ENCODE data around the gene AHI1.
"Not testable (repeated sequence)": the region's sequence is repeated elsewhere in the genome, so short reads cannot be mapped to it uniquely, and the experiment has no call there.

Gene AHI1

DNA sequence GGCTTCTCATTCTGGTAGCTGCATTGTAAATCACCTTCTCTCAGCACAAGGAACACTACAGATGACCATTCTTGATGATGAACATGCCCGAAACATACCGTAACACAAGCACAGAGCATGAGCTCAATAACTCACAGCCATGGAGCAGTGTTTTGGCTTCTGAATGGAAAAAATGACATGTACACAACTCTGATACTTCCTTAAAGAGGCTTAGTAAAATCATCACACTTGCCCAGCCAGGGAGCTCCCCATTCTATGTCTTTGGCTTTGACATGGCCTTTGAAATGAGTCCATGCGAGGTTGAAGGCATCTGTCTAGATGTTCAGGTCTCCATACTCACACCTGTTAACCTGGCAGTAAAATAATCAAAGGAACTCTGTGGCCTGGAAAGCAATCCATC lies 228.8 kb downstream of the AHI1 start:
- no peak for DNase-seq (ENCODE audit: low read depth in 4 of 4, low spot score in 1 of 4)

DNA sequence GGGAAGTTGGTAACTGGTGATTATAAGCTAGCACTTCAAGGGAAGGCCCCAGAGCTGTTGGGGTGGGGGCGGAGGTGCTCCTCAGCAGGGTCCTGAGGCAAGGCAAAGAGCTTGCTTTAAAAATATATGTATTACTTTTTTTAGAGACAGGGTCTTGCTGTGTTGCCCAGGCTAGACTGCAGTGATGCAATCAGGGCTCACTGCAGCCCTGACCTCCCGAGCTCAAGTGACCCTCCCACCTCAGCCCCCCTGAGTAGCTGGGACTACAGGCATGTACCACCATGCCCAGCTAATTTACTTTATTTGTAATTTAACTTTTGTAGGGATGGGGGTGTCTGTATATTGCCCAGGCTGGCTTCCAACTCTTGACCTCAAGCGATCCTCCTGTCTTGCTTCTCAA lies 229.3 kb downstream of the AHI1 start:
- no peak for DNase-seq (ENCODE audit: low read depth in 4 of 4, low spot score in 1 of 4)

DNA sequence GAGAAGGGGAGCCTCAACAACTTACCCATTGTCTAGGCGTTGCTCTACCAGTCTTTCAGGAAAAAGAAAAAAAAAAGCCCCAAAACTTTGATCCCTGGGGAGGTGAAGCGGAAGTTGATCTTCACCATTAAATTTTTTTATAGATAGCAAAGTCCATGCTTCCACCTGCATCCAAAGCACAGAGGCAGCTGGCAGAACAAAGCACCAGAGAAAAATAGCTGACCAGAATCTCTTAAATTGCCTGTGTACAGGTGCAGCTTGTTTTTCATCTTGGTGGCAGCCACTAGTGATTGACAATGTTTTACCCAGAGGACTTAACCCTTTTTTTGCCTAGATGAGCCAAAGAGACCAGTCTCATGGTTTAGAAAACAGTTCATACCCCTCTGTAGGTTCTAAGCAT lies 230.5 kb downstream of the AHI1 start:
- no peak for DNase-seq (ENCODE audit: low read depth in 4 of 4, low spot score in 1 of 4)

DNA sequence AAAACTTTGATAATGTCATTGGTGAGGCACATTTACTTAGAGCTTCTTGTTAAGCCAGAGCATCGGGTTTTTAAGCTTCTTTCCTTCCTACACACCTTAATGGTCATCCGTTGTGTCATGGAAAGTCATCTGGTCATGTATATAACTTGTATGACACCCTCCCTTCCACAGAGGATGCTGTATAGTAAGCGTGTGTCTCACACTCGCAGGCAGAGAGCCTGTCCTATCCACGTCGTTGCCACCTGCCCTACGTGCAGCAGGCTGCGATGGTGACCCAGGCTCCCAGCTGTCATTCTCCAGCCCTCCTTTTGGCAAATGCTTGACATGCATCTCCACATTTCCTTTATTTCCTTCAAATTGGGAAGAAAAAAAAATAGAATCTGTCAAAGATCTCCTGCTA lies 230.9 kb downstream of the AHI1 start:
- no peak for DNase-seq (ENCODE audit: low read depth in 4 of 4, low spot score in 1 of 4)

DNA sequence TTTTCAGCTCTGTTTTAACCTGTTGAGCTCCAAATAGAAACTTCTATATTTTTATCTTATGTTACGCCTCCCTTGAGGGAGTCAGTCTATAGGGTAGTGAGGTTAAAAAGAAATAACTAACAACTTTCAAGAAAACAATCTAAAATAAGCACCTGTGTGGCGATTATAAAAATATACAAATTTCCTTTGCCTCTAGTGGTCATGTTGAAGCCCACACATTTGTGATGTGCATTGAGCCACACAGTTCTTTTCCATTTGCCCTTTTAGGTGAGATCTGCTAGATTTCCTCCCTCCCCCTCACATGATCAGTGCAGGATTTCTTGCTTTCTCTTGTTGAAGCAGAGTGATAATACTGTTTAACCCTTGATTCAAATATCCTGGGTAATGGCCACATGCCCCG lies 232.3 kb downstream of the AHI1 start:
- DNase-seq (ENCODE audit: low read depth in 4 of 4, low spot score in 1 of 4) = no peak

DNA sequence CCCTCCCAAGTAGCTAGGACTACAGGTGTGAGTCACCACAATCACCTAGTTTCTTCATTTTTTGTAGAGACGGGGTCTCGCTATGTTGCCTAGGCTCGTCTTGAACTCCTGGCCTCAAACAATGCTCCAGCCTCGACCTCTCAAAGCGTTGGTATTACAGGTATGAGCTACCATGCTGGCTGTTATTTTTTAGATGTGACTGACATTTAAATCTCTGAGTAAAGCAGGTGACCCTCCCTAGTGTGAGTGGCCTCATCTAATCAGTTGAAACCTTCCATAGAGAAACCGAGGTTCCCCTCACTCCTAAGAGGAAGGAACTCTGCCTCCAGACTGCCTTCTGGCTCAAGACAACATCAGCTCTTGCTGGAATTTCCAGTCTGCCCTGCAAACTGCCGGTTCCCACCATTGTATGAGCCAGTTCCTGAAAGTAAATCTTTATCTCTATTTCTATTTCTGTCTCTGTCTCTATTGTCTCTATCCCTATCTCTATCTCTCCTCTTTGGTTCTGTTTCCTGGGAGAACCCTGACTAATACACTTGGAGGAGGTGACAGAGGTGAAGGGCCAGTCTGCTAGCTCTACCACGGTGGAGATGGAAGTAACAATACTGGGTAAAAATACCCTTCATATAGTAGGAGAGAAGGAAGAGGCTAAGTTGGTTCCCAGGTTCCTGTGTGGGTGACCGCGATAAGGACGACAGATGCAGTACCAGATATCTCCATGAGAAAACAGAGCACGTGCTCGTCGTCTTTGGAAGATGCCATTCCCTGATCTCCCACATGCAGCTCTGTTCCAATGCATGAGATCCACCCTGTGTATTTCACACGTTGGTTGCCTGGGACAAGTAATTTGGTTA lies 235.4 kb downstream of the AHI1 start:
- DNase-seq (ENCODE audit: low read depth in 4 of 4, low spot score in 1 of 4) = no peak

DNA sequence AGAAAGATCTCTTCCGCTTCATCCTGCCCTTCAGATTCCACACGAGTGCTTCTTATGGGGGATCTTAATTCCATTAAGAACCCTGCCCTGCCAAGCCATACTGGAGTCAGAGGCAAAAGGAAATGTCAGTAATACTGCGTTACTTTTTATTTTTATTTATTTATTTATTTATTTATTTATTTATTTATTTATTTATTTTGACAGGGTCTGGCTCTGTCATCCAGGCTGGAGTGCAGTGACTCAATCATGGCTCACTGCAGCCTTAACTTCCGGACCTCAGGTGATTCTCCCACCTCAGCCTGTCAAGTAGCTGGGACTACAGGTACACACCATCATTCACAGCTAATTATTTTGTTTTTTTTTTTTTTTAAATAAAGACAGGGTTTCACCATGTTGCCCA lies 236.9 kb downstream of the AHI1 start:
- DNase-seq (ENCODE audit: low read depth in 4 of 4, low spot score in 1 of 4) = no peak

DNA sequence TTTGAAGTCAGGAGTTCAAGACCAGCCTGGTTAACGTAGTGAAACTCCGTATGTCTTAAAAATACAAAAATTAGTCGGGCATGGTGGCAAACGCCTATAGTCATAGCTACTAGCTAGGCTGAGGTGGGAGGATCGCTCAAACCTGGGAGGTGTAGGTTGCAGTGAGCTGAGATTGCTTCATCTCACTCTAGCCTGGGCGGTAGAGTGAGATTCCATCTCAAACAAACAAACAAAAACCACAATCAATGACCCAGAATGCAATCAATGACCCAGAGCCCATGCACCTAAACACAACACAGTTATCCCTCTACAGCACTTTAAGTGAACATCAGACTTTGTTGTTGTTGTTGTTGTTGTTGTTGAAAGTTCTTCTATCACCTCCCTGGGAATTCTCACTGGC lies 238.6 kb downstream of the AHI1 start:
- no peak for DNase-seq (ENCODE audit: low read depth in 4 of 4, low spot score in 1 of 4)

DNA sequence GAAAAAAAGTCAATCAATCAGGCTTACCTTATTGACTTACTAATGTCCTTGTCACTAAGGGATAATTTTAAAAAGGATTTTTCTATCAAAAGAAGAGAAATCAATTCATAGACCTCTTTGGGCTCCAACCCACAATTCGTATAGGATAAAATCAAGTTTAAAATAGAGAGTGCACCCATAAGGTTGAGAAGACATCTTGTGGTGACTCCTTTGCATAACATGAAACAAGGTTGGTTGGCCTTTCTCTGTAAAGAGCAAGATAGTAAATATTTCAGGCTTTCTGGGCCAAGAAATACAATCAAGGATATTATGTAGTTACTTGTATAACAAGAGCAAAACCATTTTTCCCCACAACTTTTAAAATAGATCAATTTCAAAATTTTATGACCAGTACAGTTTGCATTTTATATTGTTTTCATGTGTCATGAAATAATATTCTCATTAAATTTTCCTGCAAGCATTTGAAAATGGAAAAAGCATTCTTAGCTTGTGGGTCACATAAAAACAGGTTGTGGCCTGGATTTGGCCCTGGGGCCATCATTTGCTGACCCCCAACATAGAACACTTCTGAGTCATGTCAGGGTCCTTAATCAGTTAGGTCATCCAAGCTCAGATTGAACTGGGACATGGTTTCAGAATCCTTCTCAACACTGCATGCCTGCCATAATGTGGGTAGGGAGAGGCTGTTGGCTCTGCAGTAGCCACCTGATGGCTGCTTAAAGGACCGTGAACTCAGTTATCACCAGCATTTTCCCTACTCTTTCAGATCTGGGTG lies 239.7 kb downstream of the AHI1 start:
- no peak for DNase-seq (ENCODE audit: low read depth in 4 of 4, low spot score in 1 of 4)

DNA sequence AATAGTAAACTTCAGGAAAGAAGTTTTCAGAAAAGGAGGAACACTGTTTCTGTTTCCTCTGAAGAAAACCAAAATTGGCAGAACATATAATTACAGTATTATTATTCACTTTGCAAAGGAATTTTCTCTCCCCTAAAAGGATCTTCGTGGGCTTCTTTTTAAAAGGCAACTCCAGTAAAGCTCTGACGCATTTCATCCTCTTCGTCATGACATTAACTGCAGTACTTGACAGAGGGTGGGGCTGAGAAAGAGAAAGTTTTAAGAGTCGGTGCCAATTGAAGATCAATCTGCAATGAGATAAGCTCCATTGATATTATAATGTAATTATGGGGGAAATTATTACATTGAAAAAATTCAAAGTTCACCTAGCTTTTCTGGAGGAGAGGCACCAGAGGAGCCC lies 240.7 kb downstream of the AHI1 start:
- DNase-seq (ENCODE audit: low read depth in 4 of 4, low spot score in 1 of 4) = no peak

DNA sequence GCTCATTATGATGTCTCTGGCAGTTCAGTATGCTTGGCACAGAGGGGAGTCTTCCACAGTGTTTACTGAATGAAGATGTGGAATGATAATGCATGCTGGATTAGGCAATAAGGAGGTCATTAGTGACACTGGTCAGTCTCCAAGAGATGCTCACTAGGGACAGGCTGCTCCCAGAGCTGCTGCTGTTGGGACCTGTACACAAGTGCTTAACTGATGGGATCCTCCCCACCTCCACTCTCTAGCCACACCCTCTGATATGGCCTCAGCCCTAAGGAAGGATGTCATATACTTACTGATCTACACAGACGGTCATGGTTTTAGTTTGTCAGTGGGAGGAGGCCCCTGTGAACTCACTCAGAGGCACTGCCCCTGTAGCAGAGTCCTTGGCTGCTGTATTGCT lies 243.1 kb downstream of the AHI1 start:
- no peak for DNase-seq (ENCODE audit: low read depth in 4 of 4, low spot score in 1 of 4)

DNA sequence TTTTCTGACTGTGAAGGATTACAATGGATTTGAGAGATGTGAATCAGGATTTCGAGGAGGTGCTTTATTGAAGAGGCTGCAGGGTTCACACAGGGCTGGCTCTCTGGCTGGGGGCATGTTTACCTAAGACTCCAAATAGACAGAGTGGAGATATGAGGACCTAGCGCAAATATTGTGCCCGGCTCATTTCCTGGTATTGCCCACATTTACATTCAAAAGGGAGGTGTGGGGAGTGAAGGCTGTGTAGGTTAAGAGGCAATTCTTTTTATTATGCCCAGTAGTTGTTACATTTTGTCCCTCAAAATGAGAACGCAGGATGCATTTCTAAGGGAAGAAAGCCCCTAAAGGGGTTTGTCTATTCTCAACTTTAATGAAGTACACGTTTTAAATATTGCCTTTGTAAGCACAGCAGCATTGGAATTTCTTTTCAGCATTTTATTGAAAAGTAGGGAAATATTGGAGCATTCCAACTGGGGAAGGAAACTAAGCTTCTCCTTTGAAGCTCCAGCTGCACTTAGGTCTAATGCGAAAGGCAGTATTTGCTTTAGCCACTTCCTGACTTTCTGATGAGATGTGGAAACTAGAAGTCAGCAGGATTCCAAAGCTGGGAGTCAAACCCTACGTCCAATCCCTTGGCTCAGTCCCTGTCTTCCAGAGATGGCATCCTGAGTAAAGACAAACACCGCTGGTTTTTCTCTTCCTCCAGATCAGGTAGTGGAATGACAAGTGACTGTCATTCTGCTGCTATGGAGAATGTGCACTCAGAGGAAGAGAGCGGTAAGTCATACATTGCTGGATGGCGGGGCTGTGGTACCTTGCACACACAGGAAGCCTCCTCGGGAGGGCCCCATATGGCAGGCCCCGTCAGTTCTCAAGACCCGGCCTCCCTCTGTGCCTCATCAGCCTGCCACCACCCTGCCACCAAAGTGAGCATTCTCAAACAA lies 245.8 kb downstream of the AHI1 start:
- no peak for DNase-seq (ENCODE audit: low read depth in 4 of 4, low spot score in 1 of 4)

DNA sequence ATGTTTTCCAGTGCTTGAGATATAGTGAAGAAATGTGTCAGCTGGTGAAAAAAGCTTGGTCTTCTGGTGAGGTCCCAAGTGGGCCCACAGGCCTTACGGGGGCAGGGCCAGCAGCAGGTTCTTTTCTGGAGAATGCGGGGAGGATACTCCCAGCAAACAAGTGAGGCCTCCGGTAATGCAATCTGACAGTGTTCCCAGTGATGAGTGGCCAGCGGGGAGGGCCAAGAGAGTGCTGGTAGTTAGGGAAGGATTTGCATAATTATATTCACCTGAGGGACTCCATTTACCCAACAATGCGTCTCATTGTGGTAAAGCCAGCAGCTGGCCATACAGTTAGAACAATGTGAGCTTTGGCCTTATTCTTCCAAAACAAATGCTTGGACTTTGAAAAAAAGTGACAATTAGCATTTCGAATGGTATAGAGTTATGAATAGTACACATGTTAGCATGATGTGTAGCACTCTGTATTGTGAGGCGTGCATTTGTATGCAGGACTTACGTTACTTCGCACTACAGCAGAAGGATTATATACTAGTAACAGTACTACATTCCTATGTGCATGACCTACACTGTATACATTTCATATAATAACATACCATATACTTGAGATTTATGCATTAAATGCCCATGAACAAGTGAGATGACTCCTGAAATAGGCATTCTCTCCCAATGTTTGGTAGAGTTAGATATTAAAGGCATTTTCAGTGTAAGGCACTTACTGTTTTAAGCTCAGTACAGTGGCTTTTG lies 246.6 kb downstream of the AHI1 start:
- no peak for DNase-seq (ENCODE audit: low read depth in 4 of 4, low spot score in 1 of 4)

DNA sequence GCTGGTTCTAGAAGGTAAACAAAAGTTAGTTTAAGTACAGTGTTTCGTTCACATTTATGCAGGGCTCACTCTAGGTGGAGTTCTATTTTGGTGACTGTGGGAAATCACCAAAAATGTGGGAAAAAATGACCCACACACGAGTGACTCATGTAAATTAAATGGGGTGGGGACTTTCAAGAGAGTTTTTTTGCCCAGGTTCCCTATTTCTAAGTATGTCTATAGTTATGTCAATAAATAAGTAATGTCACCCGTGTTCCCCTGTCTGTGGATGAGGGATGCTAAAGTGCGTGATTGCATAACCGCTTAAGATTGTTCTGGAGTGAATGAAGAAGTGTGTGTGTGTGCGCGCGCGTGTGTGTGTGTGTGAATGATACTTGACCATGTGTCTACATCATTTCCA lies 247.3 kb downstream of the AHI1 start:
- DNase-seq (ENCODE audit: low read depth in 4 of 4, low spot score in 1 of 4) = no peak

DNA sequence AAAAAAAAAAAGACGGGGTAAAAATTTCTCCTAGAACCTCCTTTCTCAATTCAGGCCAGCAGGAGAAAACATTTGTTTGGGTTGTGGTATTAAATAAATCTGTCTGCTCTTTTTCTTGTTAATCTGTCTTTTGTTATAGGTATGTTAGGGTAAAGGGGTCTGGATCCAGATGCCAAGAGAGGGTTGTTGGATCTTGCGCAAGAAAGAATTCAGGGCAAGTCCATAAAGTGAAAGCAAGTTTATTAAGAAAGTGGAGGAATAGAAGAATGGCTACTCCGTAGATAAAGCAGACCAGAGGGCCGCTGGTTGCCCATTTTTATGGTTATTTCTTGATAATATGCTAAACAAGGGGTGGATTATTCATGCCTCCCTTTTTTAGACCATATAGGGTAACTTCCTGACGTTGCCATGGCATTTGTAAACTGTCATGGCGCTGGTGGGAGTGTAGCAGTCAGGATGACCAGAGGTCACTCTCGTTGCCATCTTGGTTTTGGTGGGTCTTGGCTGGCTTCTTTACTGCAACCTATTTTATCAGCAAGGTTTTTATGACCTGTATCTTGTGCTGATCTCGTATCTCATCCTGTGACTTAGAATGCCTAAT lies 251.0 kb downstream of the AHI1 start:
- not testable (repeated sequence) for DNase-seq (ENCODE audit: low read depth in 4 of 4, low spot score in 1 of 4)

DNA sequence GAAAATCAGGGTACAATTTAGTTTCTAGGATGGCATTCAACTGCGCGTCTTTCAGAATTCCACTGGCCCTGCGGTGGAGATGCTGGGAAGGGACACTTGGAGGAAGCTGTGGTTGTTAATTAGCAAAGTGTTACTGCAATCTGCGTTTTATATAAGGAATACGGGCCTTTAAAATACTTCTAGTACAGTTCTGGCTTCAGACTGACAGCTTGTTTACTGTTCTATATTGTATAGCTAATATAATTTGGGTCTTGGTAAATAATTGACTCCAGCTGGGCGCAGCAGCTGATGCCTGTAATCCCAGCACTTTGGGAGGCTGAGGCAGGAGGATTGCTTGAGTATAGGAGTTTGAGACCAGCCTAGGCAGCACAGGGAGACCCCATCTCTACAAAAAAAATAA lies 252.7 kb downstream of the AHI1 start:
- no peak for DNase-seq (ENCODE audit: low read depth in 4 of 4, low spot score in 1 of 4)

DNA sequence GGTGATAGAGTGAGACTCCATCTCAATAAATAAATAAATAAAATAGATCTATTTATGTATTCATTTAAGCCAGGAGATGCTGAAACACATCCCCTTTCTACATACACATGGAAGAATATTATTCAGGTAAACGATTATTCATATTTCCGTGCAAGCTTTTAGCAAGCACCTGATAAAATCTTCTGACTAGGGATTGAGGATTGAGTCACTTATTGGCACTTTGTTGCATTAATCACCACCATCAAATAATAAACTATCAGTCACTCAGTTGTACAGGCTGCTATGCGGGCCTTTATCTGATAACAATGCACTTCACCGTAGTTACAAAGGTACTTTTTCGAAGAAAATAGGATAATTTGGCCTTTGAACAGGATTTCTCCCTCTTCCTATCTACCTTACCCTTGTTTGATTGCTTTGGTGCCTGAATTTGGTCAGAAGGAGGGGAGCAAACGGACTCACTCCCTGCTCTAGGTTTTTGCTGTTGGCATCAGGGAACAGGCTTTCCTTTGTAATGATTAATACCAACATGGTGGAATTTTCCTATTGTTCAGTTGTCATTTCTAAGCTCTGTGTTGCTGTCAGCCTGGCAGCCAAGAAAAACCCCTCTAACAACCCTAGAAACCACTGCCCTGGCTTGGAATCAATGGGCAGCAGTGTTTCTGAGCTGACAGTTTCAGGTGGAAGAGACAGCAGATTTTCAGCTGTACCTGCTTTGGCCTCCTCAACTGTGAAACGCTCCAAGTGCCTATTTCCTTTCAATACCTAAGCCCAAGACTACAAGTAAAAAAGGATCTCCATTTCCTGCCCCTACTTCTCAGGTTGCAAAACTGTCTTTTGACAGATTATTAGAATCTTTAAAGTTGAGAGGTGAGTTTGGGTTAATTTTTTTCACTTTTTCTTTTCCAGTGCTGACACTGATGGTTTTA lies 253.4 kb downstream of the AHI1 start:
- no peak for DNase-seq (ENCODE audit: low read depth in 4 of 4, low spot score in 1 of 4)

DNA sequence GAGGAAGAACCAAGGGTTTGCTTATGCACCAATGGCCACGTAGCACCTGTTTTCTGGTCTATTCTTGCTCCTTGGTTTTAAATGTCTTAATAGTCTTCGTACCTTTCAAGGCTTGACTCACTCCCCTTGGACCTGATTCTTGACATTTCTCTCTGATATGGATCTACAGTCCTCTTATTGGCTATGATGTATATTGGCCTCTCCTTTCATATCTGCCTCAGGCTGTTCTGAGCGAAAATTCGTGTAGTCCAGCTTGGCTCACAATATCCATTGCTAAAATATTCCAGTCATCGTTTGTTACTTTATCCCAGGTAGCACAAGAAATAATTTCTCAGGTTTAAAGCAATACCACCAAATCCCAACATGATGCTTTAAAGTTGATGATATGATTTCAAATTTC lies 256.8 kb downstream of the AHI1 start:
- no peak for DNase-seq (ENCODE audit: low read depth in 4 of 4, low spot score in 1 of 4)

DNA sequence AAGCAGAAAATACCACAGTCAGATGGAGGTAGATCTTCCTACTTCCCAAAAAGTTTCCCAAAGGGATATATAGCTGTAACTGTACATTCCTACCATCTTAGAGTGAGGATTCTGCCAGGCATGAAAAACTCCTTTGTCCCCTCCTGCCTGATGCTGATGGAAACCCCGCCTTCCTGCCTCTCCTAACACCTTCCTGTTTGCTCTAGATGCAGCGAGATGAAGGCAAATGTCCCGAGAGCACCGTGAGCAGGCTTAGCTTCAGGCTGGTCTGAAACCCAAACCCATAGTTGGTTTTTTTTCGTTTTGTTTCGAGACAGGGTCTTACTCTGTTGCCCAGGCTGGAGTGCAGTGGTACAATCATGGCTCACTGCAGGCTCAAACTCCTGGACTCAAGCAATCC lies 260.8 kb downstream of the AHI1 start:
- DNase-seq (ENCODE audit: low read depth in 4 of 4, low spot score in 1 of 4) = no peak

All from stimulated activated CD4-positive, alpha-beta T cell treated with anti-CD3 and anti-CD28 coated beads, Interleukin-1b, Interleukin-23, amount 100 ng/mL, for 24 hours (primary cell).